ENCODE measurements around the gene LRRC8A. TPM values are rescaled to one million over a fixed set of nuclear protein-coding genes. Genes with fewer than 3 reads are reported as not detected.

LRRC8A gene
- polyA plus RNA-seq, 1 donor (not counting 4 experiments of a cell fraction or from before 2014, with no cell fraction given), result 88.3 TPM

- Histone ChIP-seq H3K4me1 (ENCODE audit: control insufficient read depth, extremely low read depth, insufficient read depth, low read length) (peaks cover 56% of the 10 kb centered on the region), H3K4me2 (ENCODE audit: control insufficient read depth, extremely low read depth, insufficient read depth, low read depth, low read length) (no peak overlapping the region), H3K36me3 (ENCODE audit: control insufficient read depth in 2 of 2, extremely low read depth in 1 of 2, insufficient read depth in 2 of 2, low read length in 2 of 2) (peaks cover 23 to 46% of the 10 kb centered on the region in 2 experiments), H3K27me3 (ENCODE audit: control insufficient read depth, extremely low read depth, insufficient read depth, low read length) (no peaks in the 10 kb centered on the region), H3K4me3 (ENCODE audit: control insufficient read depth in 2 of 3, extremely low read depth in 1 of 3, insufficient read depth in 2 of 3, low read depth in 1 of 3, low read length in 3 of 3) (no peak overlapping the region), H3K9me3 (ENCODE audit: control insufficient read depth, low read depth, low read length) (no peaks in the 10 kb centered on the region), H2AFZ (ENCODE audit: control insufficient read depth, low read length) (no peak overlapping the region), H4K20me1 (ENCODE audit: control insufficient read depth, extremely low read depth, insufficient read depth, low read length) (no peaks in the 10 kb centered on the region), H3K27ac (ENCODE audit: control insufficient read depth, insufficient read depth, low read length) (peak overlapping the region; percentile 14), H3K79me2 (ENCODE audit: control insufficient read depth, insufficient read depth, low read length) (peaks cover 20% of the 10 kb centered on the region), H3K9me1 (ENCODE audit: control insufficient read depth, extremely low read depth, insufficient read depth, low read length) (no peaks in the 10 kb centered on the region), H3K9ac (ENCODE audit: control insufficient read depth, extremely low read depth, insufficient read depth, low read length) (peak overlapping the region; percentile 9)
- DNase-seq (ENCODE audit: low read depth, low spot score) (no peak), FAIRE-seq (no peak)
- dilution Hi-C loops (cut with MboI; ENCODE audit: extremely low pct_ligation_motif_present, low sequenced_read_pairs), result no loop called here
- TF ChIP-seq EZH2 (IDR thresholded peaks at IDR 0.05; ENCODE audit: low read length), result no peak
- no peak for TF ChIP-seq CTCF (optimal IDR thresholded peaks at IDR 0.05 in 1 of 3, IDR thresholded peaks at IDR 0.05 in 1 of 3, conservative IDR thresholded peaks at IDR 0.05 in 1 of 3; ENCODE audit: extremely low read depth in 1 of 3, insufficient read depth in 2 of 3, low read length in 3 of 3)
Measured at GRCh38 chr9:128918921-128919320, 37.0 kb downstream of the LRRC8A start.

GRCh38 chr9:128919402-128920089 is 37.6 kb downstream of the LRRC8A start:
- dilution Hi-C loops (cut with MboI; ENCODE audit: extremely low pct_ligation_motif_present, low sequenced_read_pairs), result no loop called here
- Histone ChIP-seq H3K9ac (ENCODE audit: control insufficient read depth, extremely low read depth, insufficient read depth, low read length) (peak overlapping the region; percentile 9), H3K79me2 (ENCODE audit: control insufficient read depth, insufficient read depth, low read length) (peaks cover 14% of the 10 kb centered on the region), H2AFZ (ENCODE audit: control insufficient read depth, low read length) (no peak overlapping the region), H3K4me3 (ENCODE audit: control insufficient read depth in 2 of 3, extremely low read depth in 1 of 3, insufficient read depth in 2 of 3, low read depth in 1 of 3, low read length in 3 of 3) (no peak overlapping the region), H3K4me2 (ENCODE audit: control insufficient read depth, extremely low read depth, insufficient read depth, low read depth, low read length) (peak overlapping the region; percentile 10), H3K36me3 (ENCODE audit: control insufficient read depth in 2 of 2, extremely low read depth in 1 of 2, insufficient read depth in 2 of 2, low read length in 2 of 2) (peaks cover 20 to 40% of the 10 kb centered on the region in 2 experiments), H3K27ac (ENCODE audit: control insufficient read depth, insufficient read depth, low read length) (no peak overlapping the region), H3K9me1 (ENCODE audit: control insufficient read depth, extremely low read depth, insufficient read depth, low read length) (no peaks in the 10 kb centered on the region), H3K4me1 (ENCODE audit: control insufficient read depth, extremely low read depth, insufficient read depth, low read length) (peaks cover 54% of the 10 kb centered on the region), H3K9me3 (ENCODE audit: control insufficient read depth, low read depth, low read length) (no peaks in the 10 kb centered on the region), H3K27me3 (ENCODE audit: control insufficient read depth, extremely low read depth, insufficient read depth, low read length) (no peaks in the 10 kb centered on the region), H4K20me1 (ENCODE audit: control insufficient read depth, extremely low read depth, insufficient read depth, low read length) (no peaks in the 10 kb centered on the region)
- no peak for FAIRE-seq
- TF ChIP-seq CTCF (optimal IDR thresholded peaks at IDR 0.05 in 1 of 3, IDR thresholded peaks at IDR 0.05 in 1 of 3, conservative IDR thresholded peaks at IDR 0.05 in 1 of 3; ENCODE audit: extremely low read depth in 1 of 3, insufficient read depth in 2 of 3, low read length in 3 of 3) (no peak), EZH2 (IDR thresholded peaks at IDR 0.05; ENCODE audit: low read length) (no peak)
- no peak for DNase-seq (ENCODE audit: low read depth, low spot score)
